ENCODE results near the gene CTXND1. TPM values are rescaled to one million over a fixed set of nuclear protein-coding genes. Genes with fewer than 3 reads are reported as not detected.

CTXND1 gene
- total RNA-seq, 1 donor: not detected

DNA sequence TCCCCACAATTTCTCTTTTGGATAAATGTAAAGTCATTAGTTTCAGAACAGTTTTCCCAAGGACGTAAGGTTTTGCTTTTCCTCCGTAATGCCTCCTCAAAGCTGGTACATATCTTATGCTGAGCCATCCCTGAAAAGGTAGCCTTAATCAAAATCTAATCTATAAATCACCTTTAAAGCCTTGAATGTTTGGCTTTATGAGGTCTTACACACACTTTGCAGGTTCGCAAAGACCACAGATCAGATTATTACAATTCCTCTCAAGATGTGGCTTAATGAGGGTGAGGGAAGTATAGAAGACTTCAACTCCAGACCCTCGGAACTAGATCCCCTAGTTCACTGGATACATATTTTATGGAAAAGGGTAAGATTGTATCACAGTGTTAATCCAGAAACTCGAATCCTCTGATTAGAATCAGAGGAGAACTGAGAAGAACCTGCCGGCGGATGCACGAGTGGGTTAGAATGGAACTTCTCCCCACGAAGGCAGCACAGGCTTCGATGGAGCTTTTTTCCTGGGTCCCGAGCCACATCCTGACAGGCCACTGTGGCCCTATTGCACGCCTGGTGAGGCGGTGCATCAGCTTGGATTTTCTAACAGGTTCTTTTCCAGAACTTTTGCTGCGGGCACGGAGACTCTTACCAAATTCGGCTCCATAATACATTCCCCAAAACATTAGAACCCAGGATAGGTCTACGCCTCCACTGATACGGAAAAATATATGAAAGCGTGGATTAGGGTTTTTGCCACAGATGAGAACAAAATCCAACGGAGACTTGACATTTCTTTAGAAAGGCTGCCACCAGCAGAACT lies 1.2 kb downstream of the CTXND1 start:
- peak; percentile 66 for DNase-seq (ENCODE audit: insufficient read length, low spot score, missing footprints)
- Histone ChIP-seq H3K36me3 (ENCODE audit: insufficient read depth, low read length) (no peaks in the 10 kb centered on the region), H4K20me1 (ENCODE audit: insufficient read depth, low read length) (no peaks in the 10 kb centered on the region), H2AFZ (ENCODE audit: low read length) (no peak overlapping the region), H3K4me3 (ENCODE audit: insufficient read depth, low read length) (no peak overlapping the region), H3K4me2 (ENCODE audit: insufficient read depth, low read length) (peak overlapping the region; percentile 32), H3K27me3 (ENCODE audit: insufficient read depth, low read length) (peaks cover 94% of the 10 kb centered on the region), H3K27ac (ENCODE audit: low read depth, low read length) (no peak overlapping the region), H3K79me2 (ENCODE audit: insufficient read depth, low read length) (no peaks in the 10 kb centered on the region), H3K9me3 (ENCODE audit: low read depth, low read length) (no peaks in the 10 kb centered on the region), H3K4me1 (ENCODE audit: insufficient read depth, low read length) (no peaks in the 10 kb centered on the region)
- TF ChIP-seq, protein P1, sequence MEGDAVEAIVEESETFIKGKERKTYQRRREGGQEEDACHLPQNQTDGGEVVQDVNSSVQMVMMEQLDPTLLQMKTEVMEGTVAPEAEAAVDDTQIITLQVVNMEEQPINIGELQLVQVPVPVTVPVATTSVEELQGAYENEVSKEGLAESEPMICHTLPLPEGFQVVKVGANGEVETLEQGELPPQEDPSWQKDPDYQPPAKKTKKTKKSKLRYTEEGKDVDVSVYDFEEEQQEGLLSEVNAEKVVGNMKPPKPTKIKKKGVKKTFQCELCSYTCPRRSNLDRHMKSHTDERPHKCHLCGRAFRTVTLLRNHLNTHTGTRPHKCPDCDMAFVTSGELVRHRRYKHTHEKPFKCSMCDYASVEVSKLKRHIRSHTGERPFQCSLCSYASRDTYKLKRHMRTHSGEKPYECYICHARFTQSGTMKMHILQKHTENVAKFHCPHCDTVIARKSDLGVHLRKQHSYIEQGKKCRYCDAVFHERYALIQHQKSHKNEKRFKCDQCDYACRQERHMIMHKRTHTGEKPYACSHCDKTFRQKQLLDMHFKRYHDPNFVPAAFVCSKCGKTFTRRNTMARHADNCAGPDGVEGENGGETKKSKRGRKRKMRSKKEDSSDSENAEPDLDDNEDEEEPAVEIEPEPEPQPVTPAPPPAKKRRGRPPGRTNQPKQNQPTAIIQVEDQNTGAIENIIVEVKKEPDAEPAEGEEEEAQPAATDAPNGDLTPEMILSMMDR (IDR thresholded peaks at IDR 0.05; ENCODE audit: extremely low read depth, low read depth, low read length): no peak

DNA sequence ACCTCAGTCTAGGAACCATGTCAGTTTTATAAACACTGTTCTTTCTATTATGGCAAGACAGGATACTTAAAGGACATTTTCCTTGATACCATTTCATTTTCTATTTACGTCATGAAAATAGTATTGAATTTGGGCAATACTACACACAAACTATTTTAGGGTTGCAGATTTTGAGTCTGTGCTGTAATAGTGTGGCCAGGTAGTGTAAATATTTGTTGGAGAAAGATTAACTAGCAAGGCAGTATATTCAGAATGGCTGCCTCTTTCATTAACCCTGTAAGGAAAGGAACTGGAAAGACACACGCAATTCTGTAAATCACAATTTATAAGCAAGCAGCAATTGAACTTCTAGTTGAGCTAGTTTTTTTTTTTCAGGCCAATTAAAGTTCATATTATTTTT lies 2.0 kb downstream of the CTXND1 start:
- Histone ChIP-seq H3K4me3 (ENCODE audit: insufficient read depth, low read length) (no peak overlapping the region), H3K36me3 (ENCODE audit: insufficient read depth, low read length) (no peaks in the 10 kb centered on the region), H4K20me1 (ENCODE audit: insufficient read depth, low read length) (no peaks in the 10 kb centered on the region), H3K4me1 (ENCODE audit: insufficient read depth, low read length) (no peaks in the 10 kb centered on the region), H3K79me2 (ENCODE audit: insufficient read depth, low read length) (no peaks in the 10 kb centered on the region), H2AFZ (ENCODE audit: low read length) (no peak overlapping the region), H3K9me3 (ENCODE audit: low read depth, low read length) (no peaks in the 10 kb centered on the region), H3K4me2 (ENCODE audit: insufficient read depth, low read length) (no peak overlapping the region), H3K27me3 (ENCODE audit: insufficient read depth, low read length) (peaks cover 96% of the 10 kb centered on the region), H3K27ac (ENCODE audit: low read depth, low read length) (no peak overlapping the region)
- TF ChIP-seq, protein P1 (IDR thresholded peaks at IDR 0.05; ENCODE audit: extremely low read depth, low read depth, low read length): no peak
- no peak for DNase-seq (ENCODE audit: insufficient read length, low spot score, missing footprints)

DNA sequence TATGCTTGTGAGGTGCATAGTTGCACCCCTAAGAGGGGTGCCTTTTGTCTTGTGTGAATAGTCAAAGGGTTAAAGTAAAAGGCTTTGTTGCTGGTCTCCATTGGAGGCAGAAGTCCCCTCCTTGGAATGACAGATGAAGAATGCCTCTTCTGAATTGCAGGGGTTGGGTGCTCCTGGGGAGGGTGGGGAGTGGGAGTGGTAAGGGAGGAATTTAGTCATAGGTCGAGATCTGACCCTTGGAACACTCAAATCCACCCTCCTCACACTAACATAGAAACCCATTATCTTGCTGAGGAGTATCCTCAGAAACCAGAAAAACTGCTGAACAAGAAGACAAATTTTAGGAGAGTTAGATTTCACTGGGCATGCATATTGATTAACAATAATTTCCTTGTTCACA lies 4.7 kb downstream of the CTXND1 start:
- H2AFZ ChIP-seq (ENCODE audit: low read length): no peak overlapping the region
- H3K27me3 ChIP-seq (ENCODE audit: insufficient read depth, low read length): peaks cover 91% of the 10 kb centered on the region
- H4K20me1 ChIP-seq (ENCODE audit: insufficient read depth, low read length): no peaks in the 10 kb centered on the region
- no peak overlapping the region for H3K27ac ChIP-seq (ENCODE audit: low read depth, low read length)
- no peaks in the 10 kb centered on the region for H3K4me1 ChIP-seq (ENCODE audit: insufficient read depth, low read length)
- TF ChIP-seq, protein P1 (IDR thresholded peaks at IDR 0.05; ENCODE audit: extremely low read depth, low read depth, low read length): no peak
- no peak overlapping the region for H3K4me3 ChIP-seq (ENCODE audit: insufficient read depth, low read length)
- no peaks in the 10 kb centered on the region for H3K9me3 ChIP-seq (ENCODE audit: low read depth, low read length)
- DNase-seq (ENCODE audit: insufficient read length, low spot score, missing footprints): no peak
- H3K4me2 ChIP-seq (ENCODE audit: insufficient read depth, low read length): no peak overlapping the region
- no peaks in the 10 kb centered on the region for H3K79me2 ChIP-seq (ENCODE audit: insufficient read depth, low read length)
- H3K36me3 ChIP-seq (ENCODE audit: insufficient read depth, low read length): no peaks in the 10 kb centered on the region

DNA sequence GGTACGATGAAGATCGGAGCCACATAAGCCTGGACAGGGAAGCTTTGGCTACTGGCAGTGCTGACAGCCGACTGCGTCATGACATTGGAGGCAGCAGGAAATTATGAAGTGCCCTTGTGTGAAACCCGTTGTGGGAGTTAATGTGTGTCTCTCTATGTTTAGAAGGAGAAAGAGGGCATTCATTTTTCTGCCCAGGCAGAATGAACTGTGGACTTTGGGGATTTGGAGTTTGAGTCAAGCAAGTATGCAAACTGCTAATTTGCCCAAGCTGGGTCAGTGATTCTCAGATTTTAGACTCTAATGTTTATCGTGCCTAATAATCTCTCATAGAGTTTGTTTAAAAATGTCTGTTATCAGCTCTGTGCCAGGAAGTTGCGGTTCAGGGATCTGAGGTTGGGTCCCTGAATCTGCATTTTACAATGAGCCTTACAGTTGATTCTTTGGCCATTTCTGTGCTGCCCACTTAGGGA lies 5.6 kb downstream of the CTXND1 start:
- Histone ChIP-seq H3K27me3 (ENCODE audit: insufficient read depth, low read length) (peaks cover 82% of the 10 kb centered on the region), H3K4me1 (ENCODE audit: insufficient read depth, low read length) (no peaks in the 10 kb centered on the region), H3K27ac (ENCODE audit: low read depth, low read length) (no peak overlapping the region), H3K4me3 (ENCODE audit: insufficient read depth, low read length) (no peak overlapping the region), H3K9me3 (ENCODE audit: low read depth, low read length) (no peaks in the 10 kb centered on the region), H4K20me1 (ENCODE audit: insufficient read depth, low read length) (no peaks in the 10 kb centered on the region), H3K36me3 (ENCODE audit: insufficient read depth, low read length) (no peaks in the 10 kb centered on the region), H3K79me2 (ENCODE audit: insufficient read depth, low read length) (no peaks in the 10 kb centered on the region), H3K4me2 (ENCODE audit: insufficient read depth, low read length) (no peak overlapping the region), H2AFZ (ENCODE audit: low read length) (no peak overlapping the region)
- TF ChIP-seq, protein P1 (IDR thresholded peaks at IDR 0.05; ENCODE audit: extremely low read depth, low read depth, low read length): no peak
- no peak for DNase-seq (ENCODE audit: insufficient read length, low spot score, missing footprints)

Data from osteoblast (primary cell).